Measurements from ENCODE around the gene ATG2B.

DNA sequence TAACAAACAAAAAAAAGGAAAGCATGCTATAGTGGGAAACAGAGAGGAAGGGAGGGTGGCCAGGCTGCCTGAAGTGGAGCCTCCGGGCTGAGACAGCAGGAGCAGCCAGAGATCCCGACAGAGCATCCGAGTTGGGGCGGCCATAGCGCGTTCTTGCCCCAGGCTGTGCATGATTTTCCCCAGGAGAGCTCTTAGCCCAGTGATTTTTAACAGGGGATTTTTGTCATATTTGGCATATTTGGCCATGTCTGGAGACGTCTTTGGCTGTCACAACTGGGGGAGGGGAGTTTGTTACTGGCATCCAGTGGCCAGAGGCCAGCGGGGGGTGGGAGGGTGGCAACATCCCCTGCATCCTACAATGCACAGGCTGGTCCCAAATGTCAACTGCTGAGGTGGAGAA lies 83.6 kb downstream of the ATG2B start:
- TF ChIP-seq ZNF311 (tag by site-specific recombination; IDR thresholded peaks at IDR 0.05; ENCODE audit: borderline replicate concordance) (no peak), SCRT2 (tag by site-specific recombination; IDR thresholded peaks at IDR 0.05) (no peak), ZNF324 (tag by site-specific recombination; IDR thresholded peaks at IDR 0.05) (no peak)

Data from HEK293 (cell line).